NCI-H146 treated with DMSO at 0.1 percent for 48 hours (cell line): Measurements from ENCODE around the gene RBM25.
A peak's percentile ranks its signal among the peaks of the same experiment; 100 is the strongest.
"Not testable (repeated sequence)": the region's sequence is repeated elsewhere in the genome, so short reads cannot be mapped to it uniquely, and the experiment has no call there.

Experiments used
- DNase-seq: peaks from one replicate; lab custom pipeline; 2025; ENCODE audit not compliant: unreplicated experiment; lab: John Stamatoyannopoulos, UW

The RBM25 gene

GRCh38 chr14:73058224-73058921 lies at the start of gene RBM25:
Gene RBM25 (plus strand): TSS chr14:73058534. CDS start chr14:73071642, 13,108 bp downstream.
- peak; percentile 93 for DNase-seq

- DNase-seq: not testable (repeated sequence)
Measured at GRCh38 chr14:73011189-73011588, 47.1 kb upstream of the RBM25 start.

- DNase-seq: no peak
Measured at GRCh38 chr14:73014105-73014504, 44.2 kb upstream of the RBM25 start.

GRCh38 chr14:73015552-73015951 lies 42.8 kb upstream of the RBM25 start:
- DNase-seq: not testable (repeated sequence)

GRCh38 chr14:73016011-73016410 lies 42.3 kb upstream of the RBM25 start:
- DNase-seq: not testable (repeated sequence)

GRCh38 chr14:73022051-73022450 lies 36.3 kb upstream of the RBM25 start:
- DNase-seq: no peak

GRCh38 chr14:73025544-73025943 lies 32.8 kb upstream of the RBM25 start:
- no peak for DNase-seq

GRCh38 chr14:73026243-73026844 lies 32.0 kb upstream of the RBM25 start:
- DNase-seq: no peak

- DNase-seq: peak; percentile 88
Measured at GRCh38 chr14:73026845-73027542, 31.3 kb upstream of the RBM25 start, which contains the start of gene ZFYVE1. Gene ZFYVE1 (minus strand): TSS chr14:73027106. CDS start chr14:73024508, 2,598 bp downstream.

GRCh38 chr14:73027546-73027945 lies 30.8 kb upstream of the RBM25 start:
- DNase-seq: no peak

GRCh38 chr14:73027984-73028383 lies 30.4 kb upstream of the RBM25 start:
- no peak for DNase-seq

GRCh38 chr14:73036706-73037450 lies 21.5 kb upstream of the RBM25 start:
- DNase-seq: not testable (repeated sequence)

GRCh38 chr14:73047808-73048207 lies 10.5 kb upstream of the RBM25 start:
- no peak for DNase-seq

- no peak for DNase-seq
Measured at GRCh38 chr14:73049428-73049827, 8.9 kb upstream of the RBM25 start.

- DNase-seq: no peak
Measured at GRCh38 chr14:73055251-73055650, 3.1 kb upstream of the RBM25 start.

- DNase-seq: no peak
Measured at GRCh38 chr14:73057944-73058223, 450 bp upstream of the RBM25 start.

GRCh38 chr14:73058922-73059673 lies 764 bp downstream of the RBM25 start:
- DNase-seq: peak; percentile 17

GRCh38 chr14:73069585-73069984 lies 11.3 kb downstream of the RBM25 start:
- no peak for DNase-seq

- no peak for DNase-seq
Measured at GRCh38 chr14:73091044-73091443, 32.7 kb downstream of the RBM25 start.

GRCh38 chr14:73097421-73097820 lies 39.1 kb downstream of the RBM25 start:
- DNase-seq: no peak

GRCh38 chr14:73100334-73100733 lies 42.0 kb downstream of the RBM25 start:
- DNase-seq: no peak
